ENCODE measurements around the gene TMEM179.

GRCh38 chr14:104602933-104603325, 1.6 kb downstream of the TMEM179 start:
- TF ChIP-seq CTCF (IDR thresholded peaks at IDR 0.05) (no peak), POLR2A (IDR thresholded peaks at IDR 0.05) (no peak)

Measured in lower leg skin (tissue), 3 donors.